Sigmoid colon (tissue), 7 donors: ENCODE data around the gene CYP51A1. TPM values are rescaled to one million over a fixed set of nuclear protein-coding genes. Genes with fewer than 3 reads are reported as not detected.
"Not testable (repeated sequence)": the region's sequence is repeated elsewhere in the genome, so short reads cannot be mapped to it uniquely, and the experiment has no call there.

Source experiments
- DNase-seq: peaks from one replicate; pipeline ENCODE4 v3.0.0-alpha.2; 2019
- H3K27ac ChIP-seq, 4 donors: fragments of 200-600 bp; sonication (generic); one replicate each; pipeline ENCODE4 v1.5.1; 2016 to 2019; ENCODE audit warnings: mild to moderate bottlenecking in 1 of 4
- H3K27me3 ChIP-seq, 3 donors: fragments of 200-600 bp; sonication (generic); one replicate each; pipeline ENCODE4 v1.5.1; 2019; ENCODE audit warnings: mild to moderate bottlenecking in 1 of 3
- H3K36me3 ChIP-seq, 4 donors: fragments of 200-600 bp; sonication (generic); one replicate each; pipeline ENCODE4 v1.5.1; 2016 to 2019
- H3K4me1 ChIP-seq, 4 donors: fragments of 200-600 bp; sonication (generic); one replicate each; pipeline ENCODE4 v1.5.1; 2017 to 2019
- H3K4me3 ChIP-seq, 4 donors: fragments of 200-600 bp; sonication (generic); one replicate each; pipeline ENCODE4 v1.5.1; 2017 to 2019; ENCODE audit warnings: mild to moderate bottlenecking in 2 of 4, moderate library complexity in 1 of 4
- H3K9me3 ChIP-seq, 4 donors: fragments of 200-600 bp in 3 of 4; sonication (generic) in 3 of 4; one replicate each; pipeline versions ENCODE4 v1.5.1 to v1.6.1; 2013 to 2019
- CTCF ChIP-seq, 4 experiments: fragments of 450-650 bp in 3 of 4; fragments of 200-600 bp in 1 of 4; IDR thresholded peaks; one replicate each; pipeline ENCODE4 v1.5.1; 2016 to 2019; ENCODE audit warnings: antibody characterized with exemption in 4 of 4, mild to moderate bottlenecking in 3 of 4, moderate library complexity in 2 of 4
- EP300 ChIP-seq, 4 donors: sonication (generic); formaldehyde crosslinking; IDR thresholded peaks; one replicate each; pipeline ENCODE4 v1.6.1; 2017; ENCODE audit warnings: antibody characterized with exemption in 4 of 4
- POLR2A ChIP-seq, 2 donors: fragments of 450-650 bp; IDR thresholded peaks; one replicate each; pipeline ENCODE4 v1.6.1; 2016; ENCODE audit warnings: antibody characterized with exemption in 2 of 2, mild to moderate bottlenecking in 2 of 2, moderate library complexity in 2 of 2
- POLR2AphosphoS5 ChIP-seq, 4 donors: sonication (generic); formaldehyde crosslinking; IDR thresholded peaks; one replicate each; pipeline ENCODE4 v1.6.1; 2017; ENCODE audit warnings: antibody characterized with exemption in 4 of 4
- WGBS, 2 donors: extraction: QIAGEN DNeasy Blood & Tissue Kit; methylation state at CpG; one replicate each; pipeline ENCODE4 v1.1.7; 2013; 5-methylcytosine and 5-hydroxymethylcytosine counted together
- intact Hi-C: fragments of 100-400 bp; cut with DNase I; formaldehyde crosslinking; loops from one replicate; pipeline ENCODE4 v1.15.1; 2023
- polyA plus RNA-seq, 3 donors: library from polyadenylated mRNA; stranded (reverse); fragments of 200-250 nt; gene quantifications; one replicate each; pipeline ENCODE4 v1.2.3, GENCODE V29; 2013
- total RNA-seq, 4 donors: library from RNA; depleted of rRNA; stranded (reverse); fragments of >200 nt; gene quantifications; one replicate each; pipeline ENCODE4 v1.1.0, GENCODE V29; 2016
- donor health status: healthy with polysubstance abuse.
- donor health status: Bipolar disorder and iron deficiency.
- donor health status: healthy.

CYP51A1 gene
- 10 to 100 TPM; 17.7 to 27.8 (median 25.1) TPM for total RNA-seq
- polyA plus RNA-seq = 10 to 100 TPM; 11.4 to 86.8 (median 24.3) TPM

GRCh38 chr7:92134271-92135051 is at the start of gene CYP51A1:
CYP51A1 (minus strand) TSS chr7:92134477; CDS start chr7:92134364, 113 bp downstream.
- H3K27me3 ChIP-seq = no peaks in the 10 kb centered on the region
- peaks cover 0 to 21% (median 10%) of the 10 kb centered on the region in 4 donors for H3K4me1 ChIP-seq
- H3K9me3 ChIP-seq = no peaks in the 10 kb centered on the region
- H3K27ac ChIP-seq = peak within 1 kb of the TSS; percentile 87 to 95 (median 92)
- 0% methylated on average over 73 of the region's 73 CpGs for WGBS, 2 donors
- DNase-seq = peak; percentile 97
- intact Hi-C loops = loop anchor here (5.0 to 10.0 kb wide), 4 partner anchors 110 to 393 kb away; partner anchors contain the start of genes ANKIB1, GATAD1, KRIT1 and MTERF1
- TF ChIP-seq CTCF (IDR thresholded peaks at IDR 0.05) (no peak), POLR2AphosphoS5 (IDR thresholded peaks at IDR 0.05) (peak; percentile 94 to 97 (median 96)), POLR2A (IDR thresholded peaks at IDR 0.05) (peak; percentile 93), EP300 (IDR thresholded peaks at IDR 0.05) (peak in 2 of 4 donors; percentile 49 to 63)
- H3K4me3 ChIP-seq = peak within 1 kb of the TSS; percentile 78 to 91 (median 84)
- H3K36me3 ChIP-seq = peaks cover 0 to 11% (median 0%) of the 10 kb centered on the region in 4 donors

DNA sequence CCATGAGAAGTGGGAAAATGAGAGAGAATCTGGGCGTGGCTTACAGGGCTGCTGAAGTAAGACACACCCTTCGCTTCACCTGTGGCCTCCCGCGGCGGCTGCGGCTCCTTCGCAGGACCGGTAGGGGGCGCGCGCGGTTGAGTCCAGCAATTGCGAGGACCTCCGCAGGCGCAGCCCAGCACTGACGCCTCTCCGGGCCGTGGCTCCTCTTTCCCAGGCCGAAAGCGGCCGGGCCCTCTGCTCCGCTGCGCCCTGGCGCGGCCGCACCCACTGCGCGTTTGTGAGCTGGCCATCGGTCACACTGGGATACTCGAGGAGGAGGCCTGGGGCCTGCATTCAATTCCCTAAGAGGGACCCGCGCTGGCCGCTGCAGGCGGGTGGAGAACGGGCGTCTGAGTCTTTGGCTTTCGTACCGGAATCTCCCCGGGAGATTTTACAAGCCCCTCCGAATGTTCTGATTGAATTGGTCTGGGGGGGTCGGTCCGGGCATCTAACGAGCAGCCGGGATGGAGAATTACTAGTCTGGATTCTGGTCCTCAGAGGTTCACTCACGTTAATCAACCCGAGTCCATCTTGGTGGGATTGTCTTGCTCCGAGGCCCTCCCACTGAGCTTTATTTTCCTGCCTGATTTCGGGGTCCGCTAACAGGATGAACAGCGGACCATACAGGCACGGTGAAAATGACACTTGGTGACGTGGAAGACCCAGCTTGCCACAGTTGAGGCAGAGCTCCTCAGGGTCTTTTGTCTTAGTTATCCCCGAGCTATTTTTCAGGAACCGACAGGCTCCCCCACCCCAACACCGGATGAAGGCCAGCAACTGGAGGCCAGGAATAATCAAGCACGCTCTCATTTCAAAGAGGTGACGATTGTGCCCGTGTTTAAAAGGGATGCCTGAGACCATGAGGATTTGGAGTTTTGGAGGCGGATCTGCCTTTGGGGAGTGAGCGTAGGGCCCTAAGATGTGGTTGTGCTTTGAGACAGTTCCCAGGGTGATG is 44.9 kb upstream of the CYP51A1 start, which contains the start of gene LRRD1:
Gene LRRD1, minus strand, starts transcription at position 215 of the 997 bp plus-strand sequence. CDS start 13,940 bp downstream, outside the sequence.
- DNase-seq = peak; percentile 90
- Histone ChIP-seq H3K4me3 (peak within 1 kb of the TSS; percentile 37 to 60 (median 52)), H3K27ac (peak within 1 kb of the TSS; percentile 80 to 83 (median 80)), H3K9me3 (no peaks in the 10 kb centered on the region), H3K27me3 (no peaks in the 10 kb centered on the region), H3K4me1 (peaks cover 0 to 8% (median 4%) of the 10 kb centered on the region in 4 donors), H3K36me3 (no peaks in the 10 kb centered on the region)
- 11 to 17% methylated on average over 60 of the region's 60 CpGs for WGBS, 2 donors
- TF ChIP-seq POLR2A (IDR thresholded peaks at IDR 0.05) = no peak
- TF ChIP-seq POLR2AphosphoS5 (IDR thresholded peaks at IDR 0.05) = peak in 3 of 4 donors; percentile 26 to 57 (median 32)
- TF ChIP-seq EP300 (IDR thresholded peaks at IDR 0.05) = no peak
- TF ChIP-seq CTCF (IDR thresholded peaks at IDR 0.05) = peak; percentile 59 to 98 (median 90)
- intact Hi-C loops = loop anchor here (5.0 kb wide), 1 partner anchor 268 kb away; the partner anchor contains the start of gene GATAD1

GRCh38 chr7:92177362-92177761 is 43.1 kb upstream of the CYP51A1 start:
- intact Hi-C loops = loop anchor here (5.0 kb wide), 1 partner anchor 270 kb away; the partner anchor contains the start of gene GATAD1
- H3K27me3 ChIP-seq = no peaks in the 10 kb centered on the region
- no peak overlapping the region for H3K27ac ChIP-seq
- no peak overlapping the region for H3K4me3 ChIP-seq
- H3K36me3 ChIP-seq = no peaks in the 10 kb centered on the region
- no peak for DNase-seq
- TF ChIP-seq POLR2A (IDR thresholded peaks at IDR 0.05) = no peak
- no peak for TF ChIP-seq CTCF (IDR thresholded peaks at IDR 0.05)
- TF ChIP-seq POLR2AphosphoS5 (IDR thresholded peaks at IDR 0.05) = no peak
- no peak for TF ChIP-seq EP300 (IDR thresholded peaks at IDR 0.05)
- peaks cover 0 to 8% (median 4%) of the 10 kb centered on the region in 4 donors for H3K4me1 ChIP-seq
- H3K9me3 ChIP-seq = no peaks in the 10 kb centered on the region

- DNase-seq, H3K4me1 ChIP-seq, H3K27ac ChIP-seq, intact Hi-C loops, H3K36me3 ChIP-seq, H3K27me3 ChIP-seq, H3K4me3 ChIP-seq, H3K9me3 ChIP-seq: not testable (repeated sequence)
- 92% methylated on average over 2 of the region's 2 CpGs for WGBS, 2 donors
These were observed 35.3 kb upstream of the CYP51A1 start for GRCh38 chr7:92169529-92169928.
